ENCODE measurements around the gene KCNAB1.

KCNAB1 gene

DNA sequence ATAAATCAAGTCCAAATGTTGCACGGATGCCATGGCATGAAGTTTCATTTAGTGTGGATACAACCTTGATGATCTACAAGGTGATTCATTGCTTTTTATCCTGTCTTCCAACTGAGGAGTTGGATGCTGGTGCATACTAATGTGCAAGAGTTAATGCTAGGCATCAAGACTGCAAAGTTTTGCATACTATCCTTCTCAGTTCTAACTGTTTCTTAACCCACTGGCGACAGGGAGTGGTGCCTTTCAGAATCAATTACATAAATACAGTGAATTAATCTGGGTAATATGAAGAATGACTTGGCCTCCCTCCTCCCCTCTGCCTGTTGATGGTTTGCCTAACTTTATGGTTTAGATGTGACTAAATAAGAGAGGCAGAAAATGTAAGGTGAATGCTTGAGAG, 43.5 kb downstream of the KCNAB1 start:
- no peaks in the 10 kb centered on the region for H3K9me3 ChIP-seq
- H3K4me1 ChIP-seq, result peaks cover 0 to 56% (median 12%) of the 10 kb centered on the region in 4 donors
- intact Hi-C loops (cut with DNase I; ENCODE audit: low total_unique reads), result no loop called here
- no peak overlapping the region for H3K27ac ChIP-seq
- H3K36me3 ChIP-seq, result no peaks in the 10 kb centered on the region
- DNase-seq, result no peak
- no peak overlapping the region for H3K4me3 ChIP-seq
- no peaks in the 10 kb centered on the region for H3K27me3 ChIP-seq
- TF ChIP-seq, protein P1, sequence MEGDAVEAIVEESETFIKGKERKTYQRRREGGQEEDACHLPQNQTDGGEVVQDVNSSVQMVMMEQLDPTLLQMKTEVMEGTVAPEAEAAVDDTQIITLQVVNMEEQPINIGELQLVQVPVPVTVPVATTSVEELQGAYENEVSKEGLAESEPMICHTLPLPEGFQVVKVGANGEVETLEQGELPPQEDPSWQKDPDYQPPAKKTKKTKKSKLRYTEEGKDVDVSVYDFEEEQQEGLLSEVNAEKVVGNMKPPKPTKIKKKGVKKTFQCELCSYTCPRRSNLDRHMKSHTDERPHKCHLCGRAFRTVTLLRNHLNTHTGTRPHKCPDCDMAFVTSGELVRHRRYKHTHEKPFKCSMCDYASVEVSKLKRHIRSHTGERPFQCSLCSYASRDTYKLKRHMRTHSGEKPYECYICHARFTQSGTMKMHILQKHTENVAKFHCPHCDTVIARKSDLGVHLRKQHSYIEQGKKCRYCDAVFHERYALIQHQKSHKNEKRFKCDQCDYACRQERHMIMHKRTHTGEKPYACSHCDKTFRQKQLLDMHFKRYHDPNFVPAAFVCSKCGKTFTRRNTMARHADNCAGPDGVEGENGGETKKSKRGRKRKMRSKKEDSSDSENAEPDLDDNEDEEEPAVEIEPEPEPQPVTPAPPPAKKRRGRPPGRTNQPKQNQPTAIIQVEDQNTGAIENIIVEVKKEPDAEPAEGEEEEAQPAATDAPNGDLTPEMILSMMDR (IDR thresholded peaks at IDR 0.05), result no peak

GRCh38 chr3:156166808-156167207, 46.4 kb downstream of the KCNAB1 start:
- Histone ChIP-seq H3K27me3 (no peaks in the 10 kb centered on the region), H3K36me3 (no peaks in the 10 kb centered on the region), H3K4me1 (peaks cover 0 to 30% (median 5%) of the 10 kb centered on the region in 4 donors), H3K9me3 (no peaks in the 10 kb centered on the region), H3K27ac (no peak overlapping the region), H3K4me3 (no peak overlapping the region)
- intact Hi-C loops (cut with DNase I; ENCODE audit: low total_unique reads), result no loop called here
- DNase-seq, result no peak
- TF ChIP-seq, protein P1 (IDR thresholded peaks at IDR 0.05), result no peak

- intact Hi-C loops (cut with DNase I; ENCODE audit: low total_unique reads), result no loop called here
These were observed 50.2 kb downstream of the KCNAB1 start for GRCh38 chr3:156170571-156170970.

DNA sequence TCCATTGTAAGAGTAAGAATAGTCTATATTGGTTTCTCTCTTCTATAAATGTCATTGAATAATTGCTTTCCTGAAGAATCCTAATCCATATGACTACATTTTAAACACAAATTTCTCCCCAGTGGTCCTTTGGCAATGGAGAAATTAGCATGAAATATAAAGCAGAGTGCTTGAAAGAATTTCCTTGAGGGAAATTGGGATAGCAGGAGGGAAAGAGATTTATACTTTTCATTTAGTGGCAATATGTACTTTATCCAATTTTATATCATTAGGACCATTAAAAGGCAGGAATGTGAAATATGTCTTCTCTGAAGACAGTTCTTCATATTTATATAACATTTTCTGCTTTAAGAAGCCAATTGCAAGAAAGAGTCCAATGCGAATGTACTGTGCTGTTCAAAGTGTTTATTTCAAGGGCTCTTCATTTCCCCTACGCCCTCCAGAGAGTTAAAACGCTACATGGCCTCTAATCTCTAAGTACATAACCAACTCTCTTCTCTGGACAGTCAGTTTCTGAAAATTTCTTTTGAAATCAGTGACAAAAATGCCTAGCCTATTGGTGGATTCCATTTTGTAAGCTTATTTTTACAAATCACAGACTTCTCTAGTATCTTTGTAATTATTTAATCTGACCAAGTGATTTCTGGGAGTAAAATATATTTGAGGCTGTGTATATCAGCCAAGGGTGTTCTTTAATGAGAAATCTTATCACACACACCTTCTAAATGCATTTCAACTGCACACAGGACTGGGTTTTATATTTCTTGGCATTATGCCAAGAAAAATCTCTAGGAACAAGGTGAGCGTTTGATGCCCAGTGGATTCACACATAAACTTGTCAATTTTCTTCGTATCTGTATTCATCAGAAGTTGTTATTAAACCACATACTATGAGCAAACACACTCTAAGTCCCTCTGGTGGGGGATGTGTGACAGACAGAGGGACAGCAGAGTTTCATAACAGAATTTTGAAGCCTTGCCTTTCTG, 51.2 kb downstream of the KCNAB1 start:
- H3K36me3 ChIP-seq, result no peaks in the 10 kb centered on the region
- peaks cover 0 to 51% (median 3%) of the 10 kb centered on the region in 4 donors for H3K4me1 ChIP-seq
- H3K9me3 ChIP-seq, result no peaks in the 10 kb centered on the region
- TF ChIP-seq, protein P1 (IDR thresholded peaks at IDR 0.05), result no peak
- no peak overlapping the region for H3K27ac ChIP-seq
- H3K27me3 ChIP-seq, result no peaks in the 10 kb centered on the region
- H3K4me3 ChIP-seq, result no peak overlapping the region
- intact Hi-C loops (cut with DNase I; ENCODE audit: low total_unique reads), result no loop called here
- no peak for DNase-seq

More at GRCh38 chr3:156170571-156170970, 50.2 kb downstream of the KCNAB1 start:
- TF ChIP-seq, protein P1 (IDR thresholded peaks at IDR 0.05), result no peak
- H3K27me3 ChIP-seq, result no peaks in the 10 kb centered on the region
- H3K9me3 ChIP-seq, result no peaks in the 10 kb centered on the region
- DNase-seq, result no peak
- peaks cover 0 to 47% (median 3%) of the 10 kb centered on the region in 4 donors for H3K4me1 ChIP-seq
- no peak overlapping the region for H3K4me3 ChIP-seq
- no peak overlapping the region for H3K27ac ChIP-seq
- H3K36me3 ChIP-seq, result no peaks in the 10 kb centered on the region

- intact Hi-C loops (cut with DNase I; ENCODE audit: low total_unique reads), result no loop called here
- H3K27me3 ChIP-seq, result no peaks in the 10 kb centered on the region
- TF ChIP-seq, protein P1 (IDR thresholded peaks at IDR 0.05), result no peak
- H3K27ac ChIP-seq, result no peak overlapping the region
- H3K36me3 ChIP-seq, result no peaks in the 10 kb centered on the region
- DNase-seq, result no peak
- H3K9me3 ChIP-seq, result no peaks in the 10 kb centered on the region
- no peak overlapping the region for H3K4me3 ChIP-seq
- H3K4me1 ChIP-seq, result peaks cover 0 to 43% (median 0%) of the 10 kb centered on the region in 4 donors
These were observed 52.2 kb downstream of the KCNAB1 start for GRCh38 chr3:156172536-156172935.

All from tibial artery (tissue), 4 donors.